GM19099 (cell line): ENCODE measurements around the gene NKX6-2.

ENCODE experiments used
- POLR2A ChIP-seq: IDR thresholded peaks from 3 replicates; pipeline ENCODE4 v1.6.1; 2011; ENCODE audit warnings: low read depth; ENCODE audit not compliant: insufficient read length; ENCODE audit errors: extremely low read depth

NKX6-2 gene

GRCh38 chr10:132806110-132806509, 20.2 kb upstream of the NKX6-2 start:
- TF ChIP-seq POLR2A = no peak

DNA sequence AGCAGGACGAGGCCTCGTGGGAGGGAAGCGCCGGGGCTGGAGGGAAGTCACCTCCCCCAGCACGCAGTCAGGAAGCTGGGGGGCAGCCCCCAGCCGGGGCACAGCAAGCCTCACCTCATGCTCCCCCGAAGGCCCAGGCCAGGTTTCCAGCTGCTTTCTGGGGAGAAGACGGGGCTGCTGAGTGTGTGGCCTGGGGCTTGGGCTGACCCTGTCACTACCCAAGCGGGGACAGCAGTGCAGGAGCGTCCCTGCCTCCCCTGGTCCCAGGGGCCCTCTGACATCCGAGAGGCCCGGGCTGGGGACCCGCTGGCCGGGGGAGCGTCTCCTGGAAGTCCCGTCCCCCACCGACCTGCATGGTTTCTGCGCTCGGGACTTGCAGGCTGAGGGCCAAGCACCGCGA, 19.7 kb upstream of the NKX6-2 start:
- TF ChIP-seq POLR2A = no peak

GRCh38 chr10:132804785-132805426, 19.0 kb upstream of the NKX6-2 start:
- TF ChIP-seq POLR2A = no peak

DNA sequence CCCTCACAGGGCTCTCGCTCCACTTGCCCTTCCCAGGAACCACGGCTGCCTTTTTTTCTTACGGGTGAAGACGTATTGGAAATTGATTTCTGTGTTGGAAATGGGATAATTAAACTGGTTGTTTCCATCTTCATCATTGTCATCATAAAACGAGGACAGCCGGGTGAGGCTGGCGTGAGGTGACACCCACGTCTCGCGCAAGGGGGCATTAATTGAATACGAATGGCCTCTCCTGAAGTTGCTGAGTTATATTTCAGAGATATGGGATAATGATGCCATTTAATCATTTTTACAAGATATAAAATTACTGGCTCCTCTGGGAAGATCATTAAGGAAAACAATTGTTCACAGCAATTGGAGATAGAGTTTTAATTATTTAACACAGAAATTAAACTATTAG, 18.3 kb upstream of the NKX6-2 start:
- no peak for TF ChIP-seq POLR2A

GRCh38 chr10:132803416-132804210, 17.7 kb upstream of the NKX6-2 start:
- TF ChIP-seq POLR2A = no peak

GRCh38 chr10:132802694-132803320, 16.9 kb upstream of the NKX6-2 start:
- TF ChIP-seq POLR2A = no peak

GRCh38 chr10:132802048-132802447, 16.1 kb upstream of the NKX6-2 start:
- no peak for TF ChIP-seq POLR2A

DNA sequence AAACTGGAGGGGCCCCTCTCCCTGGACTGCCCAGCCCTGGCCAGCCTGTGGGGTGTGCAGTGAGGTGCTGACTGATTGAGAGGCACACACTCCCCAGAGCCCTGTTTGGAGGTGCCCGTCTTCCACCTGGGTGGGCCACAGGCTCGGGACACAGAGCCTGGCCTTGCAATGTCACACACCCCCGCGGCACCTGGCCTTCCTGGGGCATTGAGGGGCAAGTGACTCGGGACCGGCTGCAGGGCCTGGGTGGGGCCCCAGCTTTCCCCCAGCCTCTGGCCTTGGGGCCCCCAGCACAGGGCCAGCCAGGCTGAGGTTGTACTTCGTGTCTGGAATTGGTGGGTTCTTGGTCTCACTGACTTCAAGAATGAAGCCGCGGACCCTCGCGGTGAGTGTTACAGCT, 13.9 kb upstream of the NKX6-2 start:
- no peak for TF ChIP-seq POLR2A

DNA sequence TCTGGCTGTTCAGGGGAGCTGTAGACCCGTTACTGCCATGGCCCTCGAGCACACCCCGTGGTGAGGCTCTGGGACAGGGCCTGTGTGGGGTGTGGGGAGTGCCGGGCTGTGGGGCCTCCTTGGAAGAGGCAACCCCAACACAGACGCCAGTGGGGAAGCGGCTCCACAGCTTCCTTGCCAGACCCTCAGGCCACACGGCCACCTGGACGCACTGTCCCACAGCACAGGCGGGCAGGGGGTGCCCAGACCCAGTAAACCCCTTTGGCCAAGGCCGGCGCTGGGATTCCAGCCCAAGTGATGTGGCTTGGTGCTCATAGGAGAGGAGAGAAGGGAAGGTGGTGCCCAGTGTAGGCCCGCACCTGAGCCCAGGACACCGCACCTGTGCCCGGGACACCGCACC, 12.9 kb upstream of the NKX6-2 start:
- no peak for TF ChIP-seq POLR2A

DNA sequence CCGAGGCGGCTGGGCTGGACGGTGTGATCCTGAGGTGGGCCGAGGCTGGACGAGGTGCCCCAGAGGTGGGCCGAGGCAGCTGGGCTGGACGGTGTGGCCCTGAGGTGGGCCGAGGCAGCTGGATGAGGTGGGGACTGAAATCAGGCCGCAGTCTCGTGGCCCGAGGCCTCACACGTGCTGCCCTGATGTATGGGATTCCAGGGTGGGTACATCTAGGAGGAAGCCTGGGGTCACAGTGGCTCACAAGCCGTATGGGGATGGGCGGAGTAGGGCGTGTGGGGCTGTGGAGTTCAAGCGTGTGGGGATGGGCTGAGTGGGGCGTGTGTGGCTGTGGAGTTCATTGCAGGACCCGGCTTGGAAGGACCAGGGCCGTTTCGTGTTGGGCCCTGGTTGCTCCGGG, 12.5 kb upstream of the NKX6-2 start:
- TF ChIP-seq POLR2A = no peak

DNA sequence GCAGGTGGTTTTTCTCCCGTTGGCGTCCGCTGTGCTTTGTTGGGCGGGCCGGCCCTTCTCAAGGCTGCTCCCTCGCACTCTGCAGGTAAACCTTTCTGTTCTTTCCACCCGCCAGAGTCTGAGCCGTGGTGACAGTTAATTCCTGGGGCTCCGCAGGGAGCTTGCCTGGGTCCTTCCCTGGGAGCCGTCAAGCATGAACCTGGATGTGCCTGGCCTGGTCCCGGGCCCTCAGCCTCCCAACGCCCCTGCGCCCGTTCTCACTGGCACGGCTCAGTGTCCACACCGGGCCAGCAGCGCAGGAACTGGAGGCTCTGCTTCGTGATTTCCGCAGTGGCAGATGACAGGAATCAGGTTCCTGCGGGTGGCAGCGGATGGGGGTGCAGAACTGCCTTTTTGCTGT, 10.9 kb upstream of the NKX6-2 start:
- TF ChIP-seq POLR2A = no peak

GRCh38 chr10:132793871-132794849, 8.2 kb upstream of the NKX6-2 start:
- no peak for TF ChIP-seq POLR2A

DNA sequence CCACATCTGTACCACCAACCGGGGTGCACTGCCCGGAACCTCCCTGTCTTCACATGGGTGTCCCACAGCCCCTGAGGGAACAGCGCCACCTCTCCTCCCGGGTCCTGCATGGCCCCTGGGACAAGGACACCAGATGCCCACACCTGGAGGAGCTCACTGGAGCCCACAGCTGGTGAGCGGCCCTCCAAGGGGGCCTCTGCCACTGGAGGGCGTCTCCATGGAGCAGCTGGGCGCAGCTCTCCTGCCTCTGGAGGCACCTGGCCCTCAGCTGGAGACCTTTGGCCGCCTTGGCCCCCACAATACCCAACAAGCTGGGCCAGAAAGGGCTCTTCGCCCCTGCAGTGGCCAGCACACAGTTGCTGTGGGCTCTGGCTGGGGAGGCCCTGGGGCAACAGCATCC, 7.3 kb upstream of the NKX6-2 start:
- TF ChIP-seq POLR2A = no peak

- TF ChIP-seq POLR2A = no peak
Observed at GRCh38 chr10:132792796-132793195, 6.8 kb upstream of the NKX6-2 start.
